Measurements from ENCODE around the gene GNAS. TPM values are rescaled to one million over a fixed set of nuclear protein-coding genes. Genes with fewer than 3 reads are reported as not detected.
A peak's percentile ranks its signal among the peaks of the same experiment; 100 is the strongest.

GNAS gene
- total RNA-seq, 2 donors from 2014 or later = 1,032 to 1,202 TPM

DNA sequence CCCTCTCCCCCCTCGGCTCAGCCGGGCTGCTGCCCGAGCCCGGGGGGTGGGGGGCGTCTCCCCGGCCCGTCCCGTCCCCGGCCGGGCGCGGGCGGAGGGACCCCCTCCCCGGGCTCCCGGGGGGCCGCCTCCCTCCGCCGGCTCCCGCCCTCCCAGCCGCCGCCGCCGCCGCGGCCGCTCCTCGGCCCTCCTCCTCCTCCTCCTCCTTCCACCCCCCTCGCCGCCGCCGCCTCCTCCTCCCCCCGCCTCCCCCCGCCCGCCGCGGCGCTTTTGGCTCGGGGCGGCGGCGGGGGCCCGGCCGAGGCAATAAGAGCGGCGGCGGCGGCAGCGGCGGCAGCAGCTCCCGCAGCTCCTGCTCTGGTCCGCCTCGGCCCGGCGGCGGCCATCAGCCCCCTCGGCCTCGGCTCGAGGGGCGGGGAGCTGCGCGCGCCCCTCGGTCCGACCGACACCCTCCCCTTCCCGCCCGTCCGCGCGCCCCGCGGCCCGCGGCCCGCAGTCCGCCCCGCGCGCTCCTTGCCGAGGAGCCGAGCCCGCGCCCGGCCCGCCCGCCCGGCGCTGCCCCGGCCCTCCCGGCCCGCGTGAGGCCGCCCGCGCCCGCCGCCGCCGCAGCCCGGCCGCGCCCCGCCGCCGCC is 38.7 kb downstream of the GNAS start:
- Histone ChIP-seq H3K36me3 (no peaks in the 10 kb centered on the region), H3K27me3 (no peaks in the 10 kb centered on the region), H3K4me1 (peaks cover 0 to 38% of the 10 kb centered on the region in 2 donors), H3K9me3 (no peaks in the 10 kb centered on the region), H3K4me3 (peak overlapping the region; percentile 87 to 92), H3K27ac (peak overlapping the region; percentile 99)
- TF ChIP-seq, protein P1, sequence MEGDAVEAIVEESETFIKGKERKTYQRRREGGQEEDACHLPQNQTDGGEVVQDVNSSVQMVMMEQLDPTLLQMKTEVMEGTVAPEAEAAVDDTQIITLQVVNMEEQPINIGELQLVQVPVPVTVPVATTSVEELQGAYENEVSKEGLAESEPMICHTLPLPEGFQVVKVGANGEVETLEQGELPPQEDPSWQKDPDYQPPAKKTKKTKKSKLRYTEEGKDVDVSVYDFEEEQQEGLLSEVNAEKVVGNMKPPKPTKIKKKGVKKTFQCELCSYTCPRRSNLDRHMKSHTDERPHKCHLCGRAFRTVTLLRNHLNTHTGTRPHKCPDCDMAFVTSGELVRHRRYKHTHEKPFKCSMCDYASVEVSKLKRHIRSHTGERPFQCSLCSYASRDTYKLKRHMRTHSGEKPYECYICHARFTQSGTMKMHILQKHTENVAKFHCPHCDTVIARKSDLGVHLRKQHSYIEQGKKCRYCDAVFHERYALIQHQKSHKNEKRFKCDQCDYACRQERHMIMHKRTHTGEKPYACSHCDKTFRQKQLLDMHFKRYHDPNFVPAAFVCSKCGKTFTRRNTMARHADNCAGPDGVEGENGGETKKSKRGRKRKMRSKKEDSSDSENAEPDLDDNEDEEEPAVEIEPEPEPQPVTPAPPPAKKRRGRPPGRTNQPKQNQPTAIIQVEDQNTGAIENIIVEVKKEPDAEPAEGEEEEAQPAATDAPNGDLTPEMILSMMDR (IDR thresholded peaks at IDR 0.05) = no peak
- no peak for DNase-seq (ENCODE audit: low spot score)

DNA sequence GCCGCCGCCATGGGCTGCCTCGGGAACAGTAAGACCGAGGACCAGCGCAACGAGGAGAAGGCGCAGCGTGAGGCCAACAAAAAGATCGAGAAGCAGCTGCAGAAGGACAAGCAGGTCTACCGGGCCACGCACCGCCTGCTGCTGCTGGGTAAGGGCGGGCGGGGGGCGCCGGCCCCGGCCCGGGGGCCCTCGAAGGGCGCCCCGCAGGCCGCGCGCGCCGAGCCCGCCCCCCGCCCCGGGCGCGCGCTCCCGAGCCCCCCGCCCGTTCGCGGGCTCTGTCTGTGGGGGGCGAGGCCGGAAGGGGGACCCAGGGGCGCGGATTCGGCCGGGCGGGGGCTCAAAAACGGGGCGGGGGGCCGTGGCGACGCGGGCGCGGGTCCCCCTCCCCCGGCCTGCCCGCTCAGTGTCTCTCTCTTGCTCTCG is 39.2 kb downstream of the GNAS start:
- peaks cover 0 to 43% of the 10 kb centered on the region in 2 donors for H3K4me1 ChIP-seq
- TF ChIP-seq, protein P1 (IDR thresholded peaks at IDR 0.05) = no peak
- peak overlapping the region; percentile 87 to 92 for H3K4me3 ChIP-seq
- H3K27me3 ChIP-seq = no peaks in the 10 kb centered on the region
- no peaks in the 10 kb centered on the region for H3K36me3 ChIP-seq
- peak overlapping the region; percentile 99 for H3K27ac ChIP-seq
- H3K9me3 ChIP-seq = no peaks in the 10 kb centered on the region
- DNase-seq (ENCODE audit: low spot score) = no peak

DNA sequence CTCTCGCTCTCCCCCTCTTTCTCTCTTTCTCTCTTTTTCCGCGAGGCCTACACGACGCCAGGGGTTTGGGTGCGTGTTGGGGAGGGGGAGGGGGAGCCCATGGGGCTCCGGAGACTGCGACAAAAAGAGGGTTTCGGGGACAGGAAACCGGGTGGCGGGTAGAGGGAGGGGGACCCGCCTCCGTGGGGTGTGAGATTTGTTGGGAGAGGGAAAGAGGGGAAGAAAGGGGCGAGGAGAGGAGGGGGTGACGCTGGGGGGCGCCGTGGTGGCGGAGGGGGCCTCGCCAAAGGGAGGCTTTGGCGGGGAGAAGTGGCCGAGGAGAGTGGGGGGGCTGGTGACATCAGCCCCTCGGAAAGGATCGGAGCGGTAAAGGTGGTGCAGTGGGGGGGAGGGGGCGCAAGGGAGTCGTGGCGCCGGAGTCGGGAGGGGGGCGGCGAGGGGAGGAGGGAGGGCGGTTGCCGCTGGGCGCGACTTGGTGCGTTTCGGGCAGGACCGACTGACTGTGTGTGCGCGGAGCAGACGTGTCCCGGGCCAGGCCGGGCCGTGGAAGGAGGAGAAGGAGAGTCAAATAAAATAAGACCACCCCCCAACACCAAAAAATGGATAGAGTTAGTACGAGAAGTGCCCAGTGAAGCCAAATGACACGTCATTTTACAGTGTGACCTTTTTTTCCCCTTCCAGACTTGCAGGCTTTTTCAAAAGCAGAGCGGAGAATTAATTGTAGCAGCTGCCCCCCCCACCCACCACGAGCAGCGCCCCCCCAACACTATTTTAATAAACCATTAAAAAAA is 39.8 kb downstream of the GNAS start:
- Histone ChIP-seq H3K27me3 (no peaks in the 10 kb centered on the region), H3K9me3 (no peaks in the 10 kb centered on the region), H3K36me3 (no peaks in the 10 kb centered on the region), H3K27ac (peak overlapping the region; percentile 99), H3K4me3 (peak overlapping the region; percentile 87 to 92), H3K4me1 (peaks cover 0 to 49% of the 10 kb centered on the region in 2 donors)
- DNase-seq (ENCODE audit: low spot score) = peak; percentile 77
- TF ChIP-seq, protein P1 (IDR thresholded peaks at IDR 0.05) = peak in 1 of 2 donors; percentile 37

DNA sequence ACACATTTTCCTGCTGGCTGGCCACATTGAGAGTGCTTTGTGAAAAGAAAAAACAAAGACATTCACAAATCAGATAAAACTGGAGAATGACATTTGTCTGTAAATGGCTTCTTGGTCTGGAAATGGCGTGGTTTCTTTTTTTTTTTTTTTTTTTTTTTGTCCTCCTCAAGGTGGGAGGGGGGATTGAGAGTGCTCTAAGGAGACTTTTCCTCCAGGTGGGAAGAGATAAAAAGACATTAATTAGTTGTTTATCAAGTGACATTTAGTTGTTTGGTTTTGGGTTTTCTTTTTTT is 40.4 kb downstream of the GNAS start:
- no peaks in the 10 kb centered on the region for H3K9me3 ChIP-seq
- H3K36me3 ChIP-seq = no peaks in the 10 kb centered on the region
- no peaks in the 10 kb centered on the region for H3K27me3 ChIP-seq
- peaks cover 0 to 53% of the 10 kb centered on the region in 2 donors for H3K4me1 ChIP-seq
- DNase-seq (ENCODE audit: low spot score) = no peak
- H3K4me3 ChIP-seq = peak overlapping the region; percentile 87 to 92
- peak overlapping the region; percentile 99 for H3K27ac ChIP-seq
- TF ChIP-seq, protein P1 (IDR thresholded peaks at IDR 0.05) = no peak

DNA sequence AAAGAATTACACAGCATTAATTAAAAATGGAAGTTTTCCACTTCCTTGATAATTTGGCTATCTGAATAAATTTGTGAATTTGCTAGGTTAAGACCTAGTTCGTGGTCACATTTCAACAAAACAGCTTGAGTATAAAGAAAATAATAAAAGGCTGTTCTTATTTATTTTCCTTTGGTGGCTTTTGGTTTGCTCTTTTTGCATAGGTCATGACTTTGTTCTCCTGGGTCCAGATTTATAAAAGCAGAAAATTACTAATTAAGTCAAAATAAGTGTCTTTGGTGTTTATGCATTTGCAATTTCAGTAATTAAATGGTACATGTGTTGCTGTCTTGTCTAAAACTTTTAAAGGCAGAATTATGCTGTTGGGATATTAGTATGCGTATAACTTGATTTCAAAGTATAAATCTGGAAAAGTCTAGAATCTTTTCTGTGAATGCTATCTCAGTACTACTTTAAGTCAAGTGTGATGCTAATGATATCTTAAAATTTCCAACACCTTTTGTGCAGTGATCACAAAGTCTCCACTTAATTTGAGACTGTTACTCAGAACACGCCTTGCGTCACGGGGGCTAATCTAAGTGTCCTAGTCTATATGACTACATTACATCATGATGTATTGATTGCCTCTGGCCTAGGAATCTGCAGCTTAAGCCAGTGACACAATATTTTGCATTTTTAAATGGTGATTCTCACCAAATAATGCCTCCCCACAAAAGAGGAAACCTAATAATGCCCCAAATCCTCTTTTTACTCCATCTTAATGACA is 41.0 kb downstream of the GNAS start:
- peak overlapping the region; percentile 87 to 92 for H3K4me3 ChIP-seq
- TF ChIP-seq, protein P1 (IDR thresholded peaks at IDR 0.05) = no peak
- H3K36me3 ChIP-seq = no peaks in the 10 kb centered on the region
- no peaks in the 10 kb centered on the region for H3K9me3 ChIP-seq
- peak overlapping the region; percentile 99 for H3K27ac ChIP-seq
- no peak for DNase-seq (ENCODE audit: low spot score)
- no peaks in the 10 kb centered on the region for H3K27me3 ChIP-seq
- H3K4me1 ChIP-seq = peaks cover 0 to 56% of the 10 kb centered on the region in 2 donors

Data from right atrium auricular region (tissue), 2 donors.